ENCODE results near the gene DACH1. TPM values are rescaled to one million over a fixed set of nuclear protein-coding genes. Genes with fewer than 3 reads are reported as not detected.

The DACH1 gene
- total and polyA plus RNA-seq, 2 of the 8 experiments (the other 6 are each of a cell fraction or from before 2014, with no cell fraction given) = 0.12 to 0.67 TPM

GRCh38 chr13:71831716-71832115 is 35.3 kb downstream of the DACH1 start:
- no peaks in the 10 kb centered on the region for H3K36me3 ChIP-seq (ENCODE audit: control insufficient read depth in 2 of 4, insufficient read depth in 4 of 4, low read length in 3 of 4)
- no peak overlapping the region for H3K4me3 ChIP-seq (ENCODE audit: extremely low read depth in 1 of 4, insufficient read depth in 2 of 4, low read depth in 3 of 4, low read length in 4 of 4)
- H3K79me1 ChIP-seq (ENCODE audit: low read depth, low read length) = no peaks in the 10 kb centered on the region
- H4K8ac ChIP-seq (ENCODE audit: extremely low read depth, insufficient read depth, low read length) = no peak overlapping the region
- H2AFZ ChIP-seq (ENCODE audit: low read length) = no peak overlapping the region
- no peak overlapping the region for H2BK20ac ChIP-seq (ENCODE audit: low read length)
- no peaks in the 10 kb centered on the region for H3K79me2 ChIP-seq (ENCODE audit: control insufficient read depth in 1 of 2, insufficient read depth in 2 of 2, low read length in 2 of 2)
- TF ChIP-seq GABPA (IDR thresholded peaks at IDR 0.05; ENCODE audit: borderline replicate concordance, insufficient read depth, low read length) (no peak), KDM5A (IDR thresholded peaks at IDR 0.05; ENCODE audit: low read length) (no peak), POU5F1 (IDR thresholded peaks at IDR 0.05; ENCODE audit: low read depth, low read length) (no peak), SP4 (IDR thresholded peaks at IDR 0.05; ENCODE audit: low read length) (no peak), RAD21 (IDR thresholded peaks at IDR 0.05 in 1 of 2, conservative IDR thresholded peaks at IDR 0.05 in 1 of 2; ENCODE audit: low read depth in 2 of 2, low read length in 2 of 2) (no peak), TAF1 (IDR thresholded peaks at IDR 0.05; ENCODE audit: low read depth, low read length) (no peak), CBX5 (IDR thresholded peaks at IDR 0.05; ENCODE audit: low read depth, low read length) (no peak), HDAC6 (IDR thresholded peaks at IDR 0.05; ENCODE audit: low read depth, low read length) (no peak), ZNF274 (IDR thresholded peaks at IDR 0.05; ENCODE audit: borderline replicate concordance, extremely low read depth, low read length) (no peak), USF2 (IDR thresholded peaks at IDR 0.05; ENCODE audit: low read length) (no peak), SP1 (IDR thresholded peaks at IDR 0.05; ENCODE audit: low read depth, low read length) (no peak), SIN3A (conservative IDR thresholded peaks at IDR 0.05 in 1 of 2, IDR thresholded peaks at IDR 0.05 in 1 of 2; ENCODE audit: low read depth in 1 of 2, low read length in 2 of 2) (no peak), POLR2AphosphoS5 (IDR thresholded peaks at IDR 0.05; ENCODE audit: low read depth, low read length) (no peak), EZH2 (IDR thresholded peaks at IDR 0.05; ENCODE audit: low read depth, low read length, severe bottlenecking) (no peak)
- FAIRE-seq (no peak), DNase-seq (ENCODE audit: low read depth in 1 of 2, low spot score in 2 of 2) (no peak)
- no peaks in the 10 kb centered on the region for H3K9me3 ChIP-seq (ENCODE audit: insufficient read depth in 2 of 2, low read depth in 1 of 2, low read length in 1 of 2)
- H2BK120ac ChIP-seq (replicated peaks; ENCODE audit: low read depth, low read length) = no peak overlapping the region
- H2BK15ac ChIP-seq (ENCODE audit: low read length) = no peak overlapping the region
- H3K4ac ChIP-seq (replicated peaks; ENCODE audit: insufficient read length, low read depth, low read length) = no peak overlapping the region
- no peaks in the 10 kb centered on the region for H4K20me1 ChIP-seq (replicated peaks in 1 of 2; ENCODE audit: control insufficient read depth in 1 of 2, insufficient read depth in 2 of 2, low read length in 2 of 2)
- no peak overlapping the region for H2AK5ac ChIP-seq (ENCODE audit: low read depth, low read length)
- no peak overlapping the region for H3K56ac ChIP-seq (replicated peaks; ENCODE audit: insufficient read length, low read depth, low read length)
- no peak overlapping the region for H4K5ac ChIP-seq (ENCODE audit: insufficient read length, low read depth, low read length)
- WGBS, 2 experiments (ENCODE audit: extremely low coverage in 1 of 2, insufficient coverage in 1 of 2, insufficient read length in 1 of 2, insufficient replicate concordance in 2 of 2, low coverage in 1 of 2, low lambda C conversion rate in 2 of 2, missing lambda C conversion rate in 1 of 2) = 62% methylated on average over 3 of the region's 3 CpGs; no CpG with 5 or more reads in 1 of the 2 experiments
- H3K23me2 ChIP-seq (ENCODE audit: low read depth, low read length) = no peaks in the 10 kb centered on the region
- no peak overlapping the region for H3K27ac ChIP-seq (ENCODE audit: low read depth, low read length)
- no peaks in the 10 kb centered on the region for H3K4me1 ChIP-seq (replicated peaks in 1 of 4; ENCODE audit: control insufficient read depth in 3 of 4, insufficient read depth in 4 of 4, low read length in 3 of 4)
- H3K18ac ChIP-seq (ENCODE audit: extremely low read depth, low read length) = no peak overlapping the region
- POLR2A ChIA-PET (ENCODE audit: partially characterized antibody) = no interaction called here
- CTCF ChIA-PET (ENCODE audit: partially characterized antibody) = interaction anchor here (1.0 to 1.7 kb wide), 4 partner anchors 8 to 159 kb away, joined by 3 read pairs; no protein-coding TSS in a partner anchor
- no peak overlapping the region for H3K14ac ChIP-seq (ENCODE audit: insufficient read length)
- H3K4me2 ChIP-seq (ENCODE audit: insufficient read depth in 1 of 2, low read depth in 2 of 2, low read length in 2 of 2) = no peak overlapping the region
- no peak overlapping the region for H4K91ac ChIP-seq (replicated peaks; ENCODE audit: insufficient read length, low read length)
- no peak overlapping the region for H2BK12ac ChIP-seq (ENCODE audit: low read depth, low read length)
- H3K23ac ChIP-seq (ENCODE audit: insufficient read length) = no peak overlapping the region
- H2BK5ac ChIP-seq (ENCODE audit: low read depth, low read length) = no peak overlapping the region
- H3K27me3 ChIP-seq (replicated peaks in 1 of 4; ENCODE audit: control insufficient read depth in 3 of 4, extremely low read depth in 1 of 4, insufficient read depth in 3 of 4, low read length in 3 of 4) = no peaks in the 10 kb centered on the region
- no peak overlapping the region for H3K9ac ChIP-seq (replicated peaks in 1 of 4; ENCODE audit: extremely low read depth in 1 of 4, low read depth in 3 of 4, low read length in 3 of 4)

Data from H1 (cell line).